ENCODE results near the gene HPCAL4. TPM values are rescaled to one million over a fixed set of nuclear protein-coding genes. Genes with fewer than 3 reads are reported as not detected.

The HPCAL4 gene
- polyA plus RNA-seq, 2 of the 4 experiments (the other 2 are of a cell fraction) = 0.09 to 0.14 TPM

GRCh38 chr1:39671793-39672550, 19.3 kb downstream of the HPCAL4 start, which contains the start of gene NT5C1A (continued):
- TF ChIP-seq HOXA7 (CRISPR knock-in tag; IDR thresholded peaks at IDR 0.05) (no peak), PHF8 (IDR thresholded peaks at IDR 0.05; ENCODE audit: borderline replicate concordance, low read depth) (no peak), EHMT2 (IDR thresholded peaks at IDR 0.05; ENCODE audit: low read depth) (no peak), ZFP36 (IDR thresholded peaks at IDR 0.05; ENCODE audit: borderline replicate concordance, partially characterized antibody) (no peak), HES2 (IDR thresholded peaks at IDR 0.05) (no peak), ELK1 (IDR thresholded peaks at IDR 0.05; ENCODE audit: low read depth, low read length) (no peak), MAFK (IDR thresholded peaks at IDR 0.05; ENCODE audit: partially characterized antibody) (no peak), TFCP2L1 (CRISPR knock-in tag; IDR thresholded peaks at IDR 0.05) (no peak)

GRCh38 chr1:39671433-39671792, 19.8 kb downstream of the HPCAL4 start:
- TF ChIP-seq, protein P1, sequence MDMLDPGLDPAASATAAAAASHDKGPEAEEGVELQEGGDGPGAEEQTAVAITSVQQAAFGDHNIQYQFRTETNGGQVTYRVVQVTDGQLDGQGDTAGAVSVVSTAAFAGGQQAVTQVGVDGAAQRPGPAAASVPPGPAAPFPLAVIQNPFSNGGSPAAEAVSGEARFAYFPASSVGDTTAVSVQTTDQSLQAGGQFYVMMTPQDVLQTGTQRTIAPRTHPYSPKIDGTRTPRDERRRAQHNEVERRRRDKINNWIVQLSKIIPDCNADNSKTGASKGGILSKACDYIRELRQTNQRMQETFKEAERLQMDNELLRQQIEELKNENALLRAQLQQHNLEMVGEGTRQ (IDR thresholded peaks at IDR 0.05) = no peak
- no peak for TF ChIP-seq KDM1A (IDR thresholded peaks at IDR 0.05; ENCODE audit: low read depth)
- TF ChIP-seq EHMT2 (IDR thresholded peaks at IDR 0.05; ENCODE audit: low read depth) = no peak
- TF ChIP-seq MYC (IDR thresholded peaks at IDR 0.05; ENCODE audit: borderline replicate concordance, low read length) = no peak
- no peak for TF ChIP-seq ELK1 (IDR thresholded peaks at IDR 0.05; ENCODE audit: low read depth, low read length)
- no peak for TF ChIP-seq SMC3 (IDR thresholded peaks at IDR 0.05)
- no peak for TF ChIP-seq SREBF2 (IDR thresholded peaks at IDR 0.05)
- peak in 1 of 2 experiments; percentile 11; a peak in 2 of 6 replicates for ATAC-seq
- Histone ChIP-seq H3K4me3 (peak overlapping the region; percentile 42), H3K4me1 (peaks cover 3% of the 10 kb centered on the region; the same call in 1 of the 3 replicates), H3K9me3 (no peaks in the 10 kb centered on the region), H3K27ac (peak overlapping the region; percentile 2 to 78; a peak in 4 of 6 replicates), H3K4me2 (peak overlapping the region; percentile 82)
- FAIRE-seq = no peak
- DNase-seq (ENCODE audit: low read depth in 1 of 2, low spot score in 1 of 2) = no peak
- POLR2A ChIA-PET = no interaction called here
- WGBS (ENCODE audit: missing lambda C conversion rate) = no CpG with 5 or more reads among the region's 26 CpGs
- CTCF ChIA-PET = interaction anchor here (0.6 to 12.6 kb wide), 8 partner anchors 10 to 334 kb away, joined by 3 to 143 read pairs (median 4); partner anchors contain the start of gene HEYL

GRCh38 chr1:39670689-39671088, 20.5 kb downstream of the HPCAL4 start:
- TF ChIP-seq CTCF (IDR thresholded peaks at IDR 0.05) (no peak), CHD4 (IDR thresholded peaks at IDR 0.05; ENCODE audit: borderline replicate concordance) (no peak), HOXA7 (CRISPR knock-in tag; IDR thresholded peaks at IDR 0.05) (no peak), EHF (CRISPR knock-in tag; IDR thresholded peaks at IDR 0.05) (no peak), CBX8 (IDR thresholded peaks at IDR 0.05) (no peak), RNF2 (IDR thresholded peaks at IDR 0.05; ENCODE audit: borderline replicate concordance, low read depth) (no peak), ZFP36 (IDR thresholded peaks at IDR 0.05; ENCODE audit: borderline replicate concordance, partially characterized antibody) (no peak), HES2 (IDR thresholded peaks at IDR 0.05) (no peak), GATA3 (IDR thresholded peaks at IDR 0.05; ENCODE audit: borderline replicate concordance) (no peak), NPAS2 (CRISPR knock-in tag; IDR thresholded peaks at IDR 0.05; ENCODE audit: borderline replicate concordance) (no peak)
- WGBS (ENCODE audit: missing lambda C conversion rate) = 83% methylated on average over 1 of the region's 1 CpG
- POLR2A ChIA-PET = interaction anchor here (1.1 kb wide), 1 partner anchor 68 kb away, joined by 3 read pairs; the partner anchor contains the start of gene PPIE
- Histone ChIP-seq H3K4me1 (0 out of 3 replicates have a peak, but pooled peaks cover 3% of the 10 kb centered on the region), H3K4me3 (no peak overlapping the region), H3K9me3 (no peaks in the 10 kb centered on the region), H3K27ac (no peak overlapping the region), H3K4me2 (no peak overlapping the region)
- no peak for FAIRE-seq
- DNase-seq (ENCODE audit: low read depth in 1 of 2, low spot score in 1 of 2) = no peak
- ATAC-seq = no peak
- CTCF ChIA-PET = interaction anchor here (1.2 to 12.6 kb wide), 5 partner anchors 13 to 65 kb away, joined by 4 to 143 read pairs (median 8); partner anchors contain the start of gene HEYL
